BLaER1 treated with 17β-estradiol and CSF1 and Interleukin-3, amounts not matched to agents 10 nM and 100 nM (cell line): Measurements from ENCODE around the gene PCNX1.
A peak's percentile ranks its signal among the peaks of the same experiment; 100 is the strongest.

ENCODE experiments used
- H3K27ac ChIP-seq, 11 experiments: shearing (Covaris generic); formaldehyde crosslinking; 2 replicates each; pipeline ENCODE4 v1.8.1; 2022
- H3K27me3 ChIP-seq, 11 experiments: shearing (Covaris generic); formaldehyde crosslinking; 2 replicates each; pipeline ENCODE4 v1.8.1; 2022
- H3K36me3 ChIP-seq, 11 experiments: shearing (Covaris generic); formaldehyde crosslinking; 2 replicates each; pipeline ENCODE4 v1.8.1; 2022
- H3K4me1 ChIP-seq, 10 experiments: shearing (Covaris generic); formaldehyde crosslinking; 2 replicates each; pipeline ENCODE4 v1.8.1; 2022
- H3K4me2 ChIP-seq, 11 experiments: shearing (Covaris generic); formaldehyde crosslinking; 2 replicates each; pipeline ENCODE4 v1.8.1; 2022
- H3K4me3 ChIP-seq, 10 experiments: shearing (Covaris generic); formaldehyde crosslinking; 2 replicates each; pipeline ENCODE4 v1.8.1; 2022
- H3K9ac ChIP-seq, 11 experiments: shearing (Covaris generic); formaldehyde crosslinking; 2 replicates each; pipeline ENCODE4 v1.8.1; 2022
- H3K9me3 ChIP-seq, 11 experiments: shearing (Covaris generic); formaldehyde crosslinking; replicated peaks in 1 of 11; 2 replicates each; pipeline ENCODE4 v1.8.1; 2022
- H4K20me1 ChIP-seq, 11 experiments: shearing (Covaris generic); formaldehyde crosslinking; 2 replicates each; pipeline ENCODE4 v1.8.1; 2022
- Cebpa-rat ChIP-seq, 11 experiments: shearing (Covaris generic); IDR thresholded peaks; 2 replicates each; pipeline ENCODE4 v1.8.1; 2022

The PCNX1 gene

GRCh38 chr14:70947739-70948138 is 40.5 kb downstream of the PCNX1 start:
- Histone ChIP-seq H3K4me3 (peak overlapping the region in 7 of 10 experiments; percentile 0 to 38 (median 25); a peak in 6 of 20 replicates), H3K36me3 (peaks cover 66 to 93% (median 80%) of the 10 kb centered on the region in 11 experiments), H4K20me1 (peaks cover 0 to 20% (median 0%) of the 10 kb centered on the region in 11 experiments; a peak in 4 of 22 replicates), H3K9ac (no peak overlapping the region), H3K27ac (no peak overlapping the region), H3K9me3 (peaks cover 67 to 79% (median 73%) of the 10 kb centered on the region in 11 experiments), H3K4me2 (no peak overlapping the region), H3K4me1 (no peaks in the 10 kb centered on the region), H3K27me3 (no peaks in the 10 kb centered on the region)
- no peak for TF ChIP-seq Cebpa-rat (IDR thresholded peaks at IDR 0.05)

- peaks cover 20 to 31% (median 25%) of the 10 kb centered on the region in 11 experiments for H3K9me3 ChIP-seq
- H3K36me3 ChIP-seq: peaks cover 26 to 62% (median 45%) of the 10 kb centered on the region in 11 experiments
- H3K4me2 ChIP-seq: no peak overlapping the region
- H3K4me1 ChIP-seq: peaks cover 0 to 14% (median 2%) of the 10 kb centered on the region in 10 experiments; a peak in 9 of 20 replicates
- H3K27me3 ChIP-seq: no peaks in the 10 kb centered on the region
- no peak for TF ChIP-seq Cebpa-rat (IDR thresholded peaks at IDR 0.05)
- no peak overlapping the region for H3K27ac ChIP-seq
- no peak overlapping the region for H3K9ac ChIP-seq
- no peak overlapping the region for H3K4me3 ChIP-seq
- peaks cover 0 to 56% (median 12%) of the 10 kb centered on the region in 11 experiments; a peak in 11 of 22 replicates for H4K20me1 ChIP-seq
Observed at GRCh38 chr14:70952485-70952884, 45.2 kb downstream of the PCNX1 start.

- peaks cover 0 to 14% (median 2%) of the 10 kb centered on the region in 10 experiments; a peak in 9 of 20 replicates for H3K4me1 ChIP-seq
- H3K4me2 ChIP-seq: no peak overlapping the region
- no peak for TF ChIP-seq Cebpa-rat (IDR thresholded peaks at IDR 0.05)
- no peak overlapping the region for H3K27ac ChIP-seq
- peaks cover 14 to 30% (median 20%) of the 10 kb centered on the region in 11 experiments; a peak in 20 of 22 replicates for H3K9me3 ChIP-seq
- H3K36me3 ChIP-seq: peaks cover 22 to 66% (median 45%) of the 10 kb centered on the region in 11 experiments
- 0 out of 22 replicates have a peak overlapping the region, but pooled peaks of 1 of the 11 experiments have one; percentile 11 for H3K9ac ChIP-seq
- H4K20me1 ChIP-seq: peaks cover 0 to 67% (median 12%) of the 10 kb centered on the region in 11 experiments; a peak in 11 of 22 replicates
- no peaks in the 10 kb centered on the region for H3K27me3 ChIP-seq
- H3K4me3 ChIP-seq: no peak overlapping the region
Observed at GRCh38 chr14:70954068-70954467, 46.8 kb downstream of the PCNX1 start.

- H3K27ac ChIP-seq: no peak overlapping the region; a peak in 1 of 22 replicates
- H3K9ac ChIP-seq: no peak overlapping the region
- H3K9me3 ChIP-seq: peaks cover 4 to 15% (median 8%) of the 10 kb centered on the region in 11 experiments; a peak in 14 of 22 replicates
- peaks cover 0 to 14% (median 2%) of the 10 kb centered on the region in 10 experiments; a peak in 9 of 20 replicates for H3K4me1 ChIP-seq
- H3K4me3 ChIP-seq: no peak overlapping the region
- H3K27me3 ChIP-seq: no peaks in the 10 kb centered on the region
- peak overlapping the region in 3 of 11 experiments; percentile 1 to 43 (median 39); a peak in 3 of 22 replicates for H3K4me2 ChIP-seq
- peaks cover 0 to 62% (median 12%) of the 10 kb centered on the region in 11 experiments; a peak in 11 of 22 replicates for H4K20me1 ChIP-seq
- TF ChIP-seq Cebpa-rat (IDR thresholded peaks at IDR 0.05): no peak
- H3K36me3 ChIP-seq: peaks cover 12 to 50% (median 32%) of the 10 kb centered on the region in 11 experiments; a peak in 21 of 22 replicates
Observed at GRCh38 chr14:70955543-70956480, 48.6 kb downstream of the PCNX1 start.

GRCh38 chr14:70956511-70956910 is 49.3 kb downstream of the PCNX1 start:
- Histone ChIP-seq H3K36me3 (peaks cover 10 to 46% (median 27%) of the 10 kb centered on the region in 11 experiments; a peak in 21 of 22 replicates), H3K4me2 (no peak overlapping the region), H3K9ac (no peak overlapping the region), H3K27me3 (no peaks in the 10 kb centered on the region), H3K27ac (no peak overlapping the region), H3K4me3 (no peak overlapping the region), H3K4me1 (peaks cover 0 to 14% (median 2%) of the 10 kb centered on the region in 10 experiments; a peak in 9 of 20 replicates), H4K20me1 (peaks cover 0 to 65% (median 12%) of the 10 kb centered on the region in 11 experiments; a peak in 11 of 22 replicates), H3K9me3 (peaks cover 0 to 8% (median 4%) of the 10 kb centered on the region in 11 experiments; a peak in 8 of 22 replicates)
- TF ChIP-seq Cebpa-rat (IDR thresholded peaks at IDR 0.05): no peak

GRCh38 chr14:70957710-70958109 is 50.5 kb downstream of the PCNX1 start:
- H4K20me1 ChIP-seq: peaks cover 0 to 69% (median 12%) of the 10 kb centered on the region in 11 experiments; a peak in 11 of 22 replicates
- H3K4me3 ChIP-seq: no peak overlapping the region
- H3K36me3 ChIP-seq: peaks cover 20 to 48% (median 31%) of the 10 kb centered on the region in 11 experiments
- peaks cover 0 to 8% (median 4%) of the 10 kb centered on the region in 11 experiments; a peak in 6 of 22 replicates for H3K9me3 ChIP-seq
- H3K27me3 ChIP-seq: no peaks in the 10 kb centered on the region
- H3K27ac ChIP-seq: no peak overlapping the region
- no peak for TF ChIP-seq Cebpa-rat (IDR thresholded peaks at IDR 0.05)
- no peak overlapping the region for H3K4me2 ChIP-seq
- peaks cover 0 to 14% (median 2%) of the 10 kb centered on the region in 10 experiments; a peak in 9 of 20 replicates for H3K4me1 ChIP-seq
- no peak overlapping the region for H3K9ac ChIP-seq

GRCh38 chr14:70962935-70963334 is 55.7 kb downstream of the PCNX1 start:
- H3K27me3 ChIP-seq: no peaks in the 10 kb centered on the region
- peaks cover 34 to 74% (median 52%) of the 10 kb centered on the region in 11 experiments for H3K36me3 ChIP-seq
- no peak for TF ChIP-seq Cebpa-rat (IDR thresholded peaks at IDR 0.05)
- H4K20me1 ChIP-seq: peaks cover 0 to 73% (median 10%) of the 10 kb centered on the region in 11 experiments; a peak in 8 of 22 replicates
- no peaks in the 10 kb centered on the region for H3K4me1 ChIP-seq
- no peak overlapping the region for H3K27ac ChIP-seq
- no peak overlapping the region for H3K9ac ChIP-seq
- H3K9me3 ChIP-seq: peaks cover 0 to 8% (median 4%) of the 10 kb centered on the region in 11 experiments; a peak in 6 of 22 replicates
- no peak overlapping the region for H3K4me3 ChIP-seq
- no peak overlapping the region for H3K4me2 ChIP-seq

GRCh38 chr14:70964492-70964891 is 57.2 kb downstream of the PCNX1 start:
- Histone ChIP-seq H3K4me1 (no peaks in the 10 kb centered on the region), H3K4me3 (no peak overlapping the region), H3K9me3 (no peaks in the 10 kb centered on the region), H3K36me3 (peaks cover 37 to 79% (median 56%) of the 10 kb centered on the region in 11 experiments), H3K9ac (no peak overlapping the region), H3K27ac (no peak overlapping the region), H4K20me1 (peaks cover 0 to 75% (median 15%) of the 10 kb centered on the region in 11 experiments; a peak in 8 of 22 replicates), H3K4me2 (no peak overlapping the region), H3K27me3 (no peaks in the 10 kb centered on the region)
- no peak for TF ChIP-seq Cebpa-rat (IDR thresholded peaks at IDR 0.05)
